ENCODE results near the gene CCDC28B. TPM values are rescaled to one million over a fixed set of nuclear protein-coding genes. Genes with fewer than 3 reads are reported as not detected.
A peak's percentile ranks its signal among the peaks of the same experiment; 100 is the strongest.

Gene CCDC28B
- total RNA-seq, 2 experiments from 2014 or later = 33.4 to 36.6 TPM

GRCh38 chr1:32180186-32181060 is 20.0 kb upstream of the CCDC28B start:
- peaks cover 49% of the 10 kb centered on the region for H3K36me3 Mint-ChIP-seq (ENCODE audit: low read depth)

GRCh38 chr1:32181065-32181464 is 19.3 kb upstream of the CCDC28B start:
- H3K4me3 Mint-ChIP-seq = peak overlapping the region; percentile 92
- POLR2A ChIA-PET = no interaction called here
- peak overlapping the region; percentile 84 for H3K27ac Mint-ChIP-seq
- no peaks in the 10 kb centered on the region for H3K9me3 Mint-ChIP-seq
- H3K4me1 Mint-ChIP-seq = peaks cover 55% of the 10 kb centered on the region
- DNase-seq = no peak
- H3K36me3 Mint-ChIP-seq (ENCODE audit: low read depth) = peaks cover 51% of the 10 kb centered on the region
- CTCF ChIA-PET = interaction anchor here (0.5 to 1.9 kb wide), 9 partner anchors 12 to 288 kb away, joined by 3 to 9 read pairs (median 3); no protein-coding TSS in a partner anchor
- H3K27me3 Mint-ChIP-seq = no peaks in the 10 kb centered on the region

More at GRCh38 chr1:32180186-32181060, 20.0 kb upstream of the CCDC28B start:
- H3K27me3 Mint-ChIP-seq = no peaks in the 10 kb centered on the region
- no peaks in the 10 kb centered on the region for H3K9me3 Mint-ChIP-seq
- ChIA-PET POLR2A (no interaction called here), CTCF (interaction anchor here (0.5 to 1.9 kb wide), 12 partner anchors 12 to 289 kb away, joined by 3 to 9 read pairs (median 3); partner anchors contain the start of gene CCDC28B)
- peaks cover 53% of the 10 kb centered on the region for H3K4me1 Mint-ChIP-seq
- peak overlapping the region; percentile 92 for H3K4me3 Mint-ChIP-seq
- DNase-seq = peak; percentile 26
- peak overlapping the region; percentile 84 for H3K27ac Mint-ChIP-seq

GRCh38 chr1:32181563-32181962 is 18.8 kb upstream of the CCDC28B start:
- Mint-ChIP-seq H3K27ac (peak overlapping the region; percentile 62), H3K9me3 (no peaks in the 10 kb centered on the region), H3K27me3 (no peaks in the 10 kb centered on the region), H3K4me3 (peak overlapping the region; percentile 92), H3K36me3 (ENCODE audit: low read depth) (peaks cover 54% of the 10 kb centered on the region), H3K4me1 (peaks cover 60% of the 10 kb centered on the region)
- no peak for DNase-seq
- POLR2A ChIA-PET = interaction anchor here (0.7 kb wide), 1 partner anchor 60 kb away, joined by 5 read pairs; no protein-coding TSS in a partner anchor
- CTCF ChIA-PET = interaction anchor here (0.5 to 1.3 kb wide), 5 partner anchors 69 to 821 kb away, joined by 3 read pairs; partner anchors contain the start of gene MARCKSL1

- Mint-ChIP-seq H3K4me3 (peak overlapping the region; percentile 48), H3K9me3 (no peaks in the 10 kb centered on the region), H3K4me1 (peaks cover 61% of the 10 kb centered on the region), H3K27me3 (no peaks in the 10 kb centered on the region), H3K27ac (no peak overlapping the region), H3K36me3 (ENCODE audit: low read depth) (peaks cover 54% of the 10 kb centered on the region)
- ChIA-PET POLR2A (interaction anchor here (0.7 kb wide), 2 partner anchors 13 to 61 kb away, joined by 5 to 9 read pairs; no protein-coding TSS in a partner anchor), CTCF (interaction anchor here (0.5 to 0.8 kb wide), 4 partner anchors 58 to 820 kb away, joined by 3 read pairs; partner anchors contain the start of gene MARCKSL1)
- DNase-seq = no peak
Observed at GRCh38 chr1:32182060-32182459, 18.3 kb upstream of the CCDC28B start.

- Mint-ChIP-seq H3K4me1 (peaks cover 59% of the 10 kb centered on the region), H3K9me3 (no peaks in the 10 kb centered on the region), H3K36me3 (ENCODE audit: low read depth) (peaks cover 71% of the 10 kb centered on the region), H3K27ac (peak overlapping the region; percentile 33), H3K27me3 (no peaks in the 10 kb centered on the region), H3K4me3 (no peak overlapping the region)
- POLR2A ChIA-PET = no interaction called here
- CTCF ChIA-PET = interaction anchor here (1.0 to 1.8 kb wide), 3 partner anchors 13 to 38 kb away, joined by 3 to 12 read pairs (median 5); partner anchors contain the start of gene IQCC
- no peak for DNase-seq
Observed at GRCh38 chr1:32184650-32185049, 15.7 kb upstream of the CCDC28B start.

GRCh38 chr1:32186077-32186476 is 14.3 kb upstream of the CCDC28B start:
- POLR2A ChIA-PET = no interaction called here
- Mint-ChIP-seq H3K9me3 (no peaks in the 10 kb centered on the region), H3K27me3 (no peaks in the 10 kb centered on the region), H3K36me3 (ENCODE audit: low read depth) (peaks cover 71% of the 10 kb centered on the region), H3K27ac (peak overlapping the region; percentile 86), H3K4me1 (peaks cover 52% of the 10 kb centered on the region), H3K4me3 (no peak overlapping the region)
- CTCF ChIA-PET = interaction anchor here (0.7 to 3.2 kb wide), 3 partner anchors 11 to 37 kb away, joined by 3 to 9 read pairs (median 5); no protein-coding TSS in a partner anchor
- DNase-seq = no peak

GRCh38 chr1:32186491-32186890 is 13.9 kb upstream of the CCDC28B start:
- Mint-ChIP-seq H3K36me3 (ENCODE audit: low read depth) (peaks cover 71% of the 10 kb centered on the region), H3K27me3 (no peaks in the 10 kb centered on the region), H3K4me1 (peaks cover 49% of the 10 kb centered on the region), H3K27ac (peak overlapping the region; percentile 86), H3K4me3 (no peak overlapping the region), H3K9me3 (no peaks in the 10 kb centered on the region)
- POLR2A ChIA-PET = no interaction called here
- no peak for DNase-seq
- CTCF ChIA-PET = interaction anchor here (0.7 to 3.2 kb wide), 2 partner anchors 11 to 16 kb away, joined by 3 to 9 read pairs; no protein-coding TSS in a partner anchor

GRCh38 chr1:32187850-32188249 is 12.5 kb upstream of the CCDC28B start:
- DNase-seq = no peak
- Mint-ChIP-seq H3K4me3 (no peak overlapping the region), H3K36me3 (ENCODE audit: low read depth) (peaks cover 70% of the 10 kb centered on the region), H3K9me3 (no peaks in the 10 kb centered on the region), H3K27ac (no peak overlapping the region), H3K27me3 (no peaks in the 10 kb centered on the region), H3K4me1 (peaks cover 39% of the 10 kb centered on the region)
- CTCF ChIA-PET = interaction anchor here (3.2 kb wide), 1 partner anchor 9 kb away, joined by 9 read pairs; no protein-coding TSS in a partner anchor
- POLR2A ChIA-PET = no interaction called here

GRCh38 chr1:32192220-32192948 is 8.0 kb upstream of the CCDC28B start:
- Mint-ChIP-seq H3K36me3 (ENCODE audit: low read depth) (peaks cover 88% of the 10 kb centered on the region), H3K4me1 (peaks cover 54% of the 10 kb centered on the region), H3K9me3 (no peaks in the 10 kb centered on the region), H3K4me3 (no peak overlapping the region), H3K27me3 (no peaks in the 10 kb centered on the region), H3K27ac (no peak overlapping the region)
- CTCF ChIA-PET = interaction anchor here (0.6 to 1.1 kb wide), 4 partner anchors 12 to 56 kb away, joined by 3 read pairs; no protein-coding TSS in a partner anchor
- POLR2A ChIA-PET = interaction anchor here (0.6 kb wide), 1 partner anchor 81 kb away, joined by 3 read pairs; no protein-coding TSS in a partner anchor
- DNase-seq = no peak

- Mint-ChIP-seq H3K4me1 (peaks cover 71% of the 10 kb centered on the region), H3K9me3 (no peaks in the 10 kb centered on the region), H3K4me3 (no peak overlapping the region), H3K36me3 (ENCODE audit: low read depth) (peaks cover 78% of the 10 kb centered on the region), H3K27ac (peak overlapping the region; percentile 46), H3K27me3 (no peaks in the 10 kb centered on the region)
- ChIA-PET POLR2A (interaction anchor here (0.6 kb wide), 1 partner anchor 13 kb away, joined by 9 read pairs; no protein-coding TSS in a partner anchor), CTCF (interaction anchor here (0.8 kb wide), 1 partner anchor 15 kb away, joined by 3 read pairs; the partner anchor contains the start of gene TXLNA)
- no peak for DNase-seq
Observed at GRCh38 chr1:32194984-32195383, 5.4 kb upstream of the CCDC28B start.

GRCh38 chr1:32195531-32195930 is 4.9 kb upstream of the CCDC28B start:
- DNase-seq = no peak
- H3K9me3 Mint-ChIP-seq = no peaks in the 10 kb centered on the region
- peak overlapping the region; percentile 46 for H3K27ac Mint-ChIP-seq
- peak overlapping the region; percentile 60 for H3K4me3 Mint-ChIP-seq
- peaks cover 76% of the 10 kb centered on the region for H3K4me1 Mint-ChIP-seq
- no peaks in the 10 kb centered on the region for H3K27me3 Mint-ChIP-seq
- ChIA-PET CTCF (interaction anchor here (0.5 to 0.8 kb wide), 2 partner anchors 15 to 374 kb away, joined by 3 read pairs; partner anchors contain the start of gene TXLNA), POLR2A (no interaction called here)
- peaks cover 73% of the 10 kb centered on the region for H3K36me3 Mint-ChIP-seq (ENCODE audit: low read depth)
